ENCODE measurements around the gene NLGN4X. TPM values are rescaled to one million over a fixed set of nuclear protein-coding genes. Genes with fewer than 3 reads are reported as not detected.

Gene NLGN4X
- total RNA-seq, 1 donor from 2014 or later, result 5.9 TPM

DNA sequence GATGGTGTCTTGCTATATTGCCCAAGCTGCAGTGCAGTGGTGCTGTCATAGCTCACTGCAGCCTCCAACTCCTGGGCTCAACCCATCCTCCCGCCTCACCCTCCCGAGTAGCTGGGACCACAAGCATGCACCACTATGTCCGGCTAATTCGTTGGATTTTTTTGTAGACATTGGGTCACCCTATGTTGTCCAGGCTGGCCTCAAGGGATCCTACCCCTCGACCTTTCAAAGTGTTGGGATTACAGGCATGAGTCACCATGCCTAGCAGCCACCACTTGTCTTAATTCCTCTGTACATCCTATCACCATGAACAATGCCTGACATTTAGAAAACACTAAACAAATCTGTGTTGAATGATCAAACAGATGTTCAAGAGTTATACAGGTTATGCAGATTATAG is 76.7 kb downstream of the NLGN4X start:
- DNase-seq (ENCODE audit: low spot score), result no peak

DNA sequence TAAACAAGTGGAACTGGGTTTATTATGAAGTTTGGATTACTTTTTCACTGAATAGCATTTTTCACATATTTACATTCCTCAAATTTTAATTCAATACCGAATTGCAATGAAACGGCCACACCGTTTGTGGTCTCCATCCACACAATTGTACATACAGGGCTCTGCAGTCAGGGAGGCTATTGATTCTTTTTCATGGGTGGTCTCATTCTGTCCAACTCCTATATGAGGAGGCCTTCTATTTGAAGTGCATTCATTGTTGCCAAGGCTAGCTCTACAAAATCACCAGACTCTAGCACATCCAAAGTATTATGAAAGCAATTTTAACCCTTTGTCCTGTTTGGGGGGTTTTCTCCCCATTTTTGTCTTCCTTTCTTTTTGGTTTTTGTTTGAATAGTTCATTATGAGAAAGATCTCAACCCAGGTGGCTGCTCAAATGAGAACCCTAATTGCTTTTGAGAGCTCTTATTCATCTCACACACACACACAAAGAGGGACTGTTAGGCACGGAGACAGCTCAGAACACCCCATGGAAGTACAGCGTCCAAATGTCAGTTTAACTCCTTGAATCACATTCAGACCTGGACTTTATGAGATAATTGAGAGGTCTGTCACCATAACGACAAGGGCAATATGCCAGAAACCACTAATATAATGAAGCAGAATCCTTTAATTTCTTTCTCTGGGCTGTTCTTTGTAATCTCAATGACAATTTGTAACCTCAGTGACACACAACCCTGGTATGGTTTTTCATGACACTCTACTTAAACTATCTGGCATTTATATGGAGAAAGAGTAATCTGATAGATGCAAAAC is 79.4 kb downstream of the NLGN4X start:
- no peak for DNase-seq (ENCODE audit: low spot score)

DNA sequence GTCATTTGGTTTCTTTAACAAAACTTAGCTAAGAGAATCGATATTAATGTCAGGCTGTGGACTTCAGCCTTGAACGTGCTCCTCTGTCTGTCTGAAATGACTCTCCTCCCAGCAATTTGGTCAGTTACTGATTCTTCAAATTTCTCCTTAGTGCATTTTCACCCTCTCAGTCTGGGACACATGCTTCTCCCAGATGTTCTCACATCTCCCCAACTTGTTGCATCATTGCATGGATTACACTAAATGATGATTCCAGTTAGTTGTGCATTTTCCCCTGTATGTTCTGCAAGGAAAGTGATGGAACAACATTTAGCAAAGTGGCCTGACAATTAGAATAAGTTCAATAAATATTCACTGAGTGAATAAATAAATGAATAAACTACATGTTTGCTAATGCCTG is 94.4 kb downstream of the NLGN4X start:
- no peak for DNase-seq (ENCODE audit: low spot score)

DNA sequence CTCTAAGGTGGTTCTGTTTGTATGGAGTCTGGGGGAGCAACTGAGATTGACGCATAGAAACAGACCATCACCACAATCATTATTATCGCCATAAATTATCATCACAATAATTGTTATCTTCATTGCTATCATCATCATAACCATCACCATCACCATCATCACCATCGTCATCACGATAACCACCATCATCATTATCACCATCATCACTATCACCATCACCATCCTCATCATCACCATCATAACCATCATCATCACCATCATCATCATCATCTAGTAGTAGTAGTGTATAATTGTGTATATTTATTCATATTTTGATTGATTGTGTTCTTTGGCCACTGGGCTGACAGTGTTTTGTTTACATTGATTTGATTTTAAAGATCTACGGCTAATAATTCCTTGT is 95.7 kb downstream of the NLGN4X start:
- no peak for DNase-seq (ENCODE audit: low spot score)

DNA sequence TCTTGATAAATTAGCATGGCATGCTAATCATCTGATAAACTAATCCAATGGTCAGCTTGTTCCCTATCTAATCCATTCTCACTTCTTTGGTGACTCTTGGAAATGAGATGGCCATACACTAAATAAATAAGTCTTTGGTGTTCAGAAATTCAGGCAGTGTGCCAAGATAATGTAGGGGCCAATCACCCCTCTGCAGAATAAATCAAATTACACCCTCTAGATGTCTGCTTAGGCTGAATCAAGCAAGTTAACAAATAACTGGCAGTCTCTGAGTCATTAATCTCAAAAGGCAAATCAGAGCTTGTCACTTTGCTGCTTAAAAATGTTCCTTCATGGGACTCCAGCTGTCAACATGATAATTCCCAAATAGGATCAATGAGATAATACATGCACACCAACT is 97.4 kb downstream of the NLGN4X start:
- DNase-seq (ENCODE audit: low spot score), result no peak

DNA sequence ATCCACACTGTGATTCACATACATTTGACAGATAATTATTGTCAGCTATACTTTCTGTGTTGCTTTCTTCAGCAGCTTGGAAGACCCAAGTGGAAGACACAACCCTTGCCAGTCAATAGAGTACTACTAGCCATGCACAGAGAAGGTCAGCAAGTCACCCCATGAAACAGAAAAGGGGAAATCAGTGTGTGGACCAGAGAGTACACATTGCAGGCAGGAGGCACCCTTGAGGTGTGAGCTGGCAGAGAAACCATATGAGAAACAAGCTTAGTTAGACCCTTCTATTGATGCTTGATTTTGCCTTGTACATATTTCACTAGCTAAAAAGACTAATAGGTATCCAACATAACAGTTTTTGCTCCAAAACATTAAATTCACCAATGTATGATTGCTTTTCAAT is 99.5 kb downstream of the NLGN4X start:
- DNase-seq (ENCODE audit: low spot score), result no peak

DNA sequence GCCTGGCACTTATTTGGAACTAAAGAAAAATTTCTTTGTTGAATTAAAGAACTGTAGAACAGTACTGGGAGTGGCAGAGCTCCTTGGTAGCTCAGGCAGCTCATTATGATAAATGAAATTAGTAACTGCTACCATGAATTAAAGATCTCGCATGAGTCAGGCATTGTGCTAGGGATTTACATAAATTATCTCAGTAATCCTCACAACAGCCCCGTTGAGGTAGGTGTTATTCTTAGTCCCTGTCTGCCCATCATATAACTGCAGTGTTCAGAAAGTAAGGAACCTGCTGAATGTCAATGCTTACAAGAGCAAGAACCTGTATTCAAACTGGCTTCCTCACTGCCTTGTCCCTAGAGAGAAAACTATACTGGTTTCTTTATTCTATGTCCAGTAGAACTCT is 108.3 kb downstream of the NLGN4X start:
- DNase-seq (ENCODE audit: low spot score), result no peak

DNA sequence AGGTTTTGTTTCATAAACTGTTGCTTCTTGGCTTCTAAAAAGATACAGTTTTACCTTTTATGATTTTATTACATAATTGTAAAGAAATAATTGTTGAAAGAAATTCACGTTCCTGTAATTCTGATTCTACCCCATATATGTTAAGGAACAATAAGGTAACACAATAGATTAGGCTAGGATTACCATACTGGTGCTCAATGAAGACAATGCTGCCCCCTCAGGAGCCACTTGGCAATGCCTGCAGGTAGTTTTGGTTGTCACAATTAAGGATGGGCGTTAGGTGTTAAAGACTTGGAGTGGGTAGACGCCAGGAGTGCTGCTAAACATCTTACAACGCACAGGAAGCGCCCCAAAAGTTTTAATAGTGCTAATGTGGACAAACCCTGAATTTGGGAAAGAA is 133.2 kb downstream of the NLGN4X start:
- no peak for DNase-seq (ENCODE audit: low spot score)

DNA sequence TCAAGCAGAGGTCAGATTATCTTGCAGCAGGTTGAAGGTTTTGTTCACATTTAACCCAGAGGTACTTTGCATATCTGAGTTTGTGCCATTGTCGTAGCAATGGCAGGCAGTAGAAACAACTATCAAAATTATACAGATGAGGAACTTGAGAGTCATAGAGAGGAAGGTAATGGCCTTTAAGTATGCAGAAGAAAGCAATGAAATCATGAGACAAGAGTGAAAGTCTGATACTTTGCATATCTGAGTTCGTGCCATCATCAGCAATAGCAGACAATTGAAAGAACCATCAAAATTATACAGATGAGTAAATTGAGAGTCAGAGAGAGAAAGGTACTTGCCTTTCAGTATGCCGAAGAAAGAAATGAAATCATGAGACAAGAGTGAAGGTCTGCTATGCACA is 154.1 kb downstream of the NLGN4X start:
- DNase-seq (ENCODE audit: low spot score), result no peak

DNA sequence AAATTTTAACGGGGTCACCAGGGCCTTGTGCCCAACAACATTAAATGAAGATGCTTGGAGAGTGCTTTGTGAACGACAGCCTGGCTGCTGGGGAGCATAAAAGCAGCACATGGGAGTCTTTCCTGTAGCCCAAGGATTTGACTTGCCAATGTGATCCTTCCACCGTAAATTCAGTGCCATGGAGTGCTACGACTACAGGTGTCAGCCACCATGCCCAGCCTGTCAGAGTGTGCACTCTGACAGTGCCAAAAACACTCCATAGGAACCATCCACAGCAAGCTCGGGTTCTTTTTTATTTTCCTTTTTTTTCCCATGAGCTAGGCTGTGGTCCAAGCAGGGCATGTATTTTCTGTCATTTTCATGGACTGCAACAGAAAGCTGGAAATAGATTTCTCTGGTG is 156.9 kb downstream of the NLGN4X start:
- DNase-seq (ENCODE audit: low spot score), result no peak

DNA sequence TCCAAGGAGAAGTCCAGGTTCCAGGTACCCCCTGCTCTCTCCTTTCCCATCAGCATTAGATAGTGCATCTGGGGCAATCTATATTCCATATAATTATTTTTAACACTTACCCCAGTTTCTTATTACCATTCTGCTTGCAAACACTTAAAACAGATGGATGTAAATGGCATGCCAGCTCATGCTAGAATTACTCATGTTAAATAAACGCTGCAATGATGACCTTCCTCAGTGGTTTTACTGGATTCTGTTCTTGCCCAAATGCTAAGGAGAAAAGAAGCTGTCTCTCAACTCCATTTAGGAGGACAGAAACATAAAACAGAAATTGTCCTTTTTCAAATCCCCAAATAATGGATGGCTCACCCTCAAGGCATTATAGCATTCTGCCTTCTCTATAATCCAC is 161.1 kb downstream of the NLGN4X start:
- no peak for DNase-seq (ENCODE audit: low spot score)

DNA sequence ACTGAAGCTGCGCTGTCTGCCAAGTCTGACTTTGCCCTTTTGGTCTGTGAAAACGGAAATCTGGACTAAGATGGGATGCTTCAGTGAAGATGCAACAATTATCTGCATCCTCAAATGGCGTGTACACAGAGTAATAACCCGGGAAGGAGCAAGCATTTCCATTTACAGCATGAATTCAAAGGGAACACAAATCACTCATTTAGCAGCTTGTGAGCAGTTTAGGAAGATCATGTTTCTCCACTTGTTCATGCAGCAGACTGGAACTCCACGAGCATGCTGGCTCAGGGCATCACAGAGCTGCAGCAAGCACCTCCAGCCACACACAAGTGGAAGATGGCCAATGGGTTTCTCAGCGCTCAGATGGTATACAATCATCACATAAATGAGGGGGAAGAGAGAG is 175.5 kb downstream of the NLGN4X start:
- DNase-seq (ENCODE audit: low spot score), result no peak

DNA sequence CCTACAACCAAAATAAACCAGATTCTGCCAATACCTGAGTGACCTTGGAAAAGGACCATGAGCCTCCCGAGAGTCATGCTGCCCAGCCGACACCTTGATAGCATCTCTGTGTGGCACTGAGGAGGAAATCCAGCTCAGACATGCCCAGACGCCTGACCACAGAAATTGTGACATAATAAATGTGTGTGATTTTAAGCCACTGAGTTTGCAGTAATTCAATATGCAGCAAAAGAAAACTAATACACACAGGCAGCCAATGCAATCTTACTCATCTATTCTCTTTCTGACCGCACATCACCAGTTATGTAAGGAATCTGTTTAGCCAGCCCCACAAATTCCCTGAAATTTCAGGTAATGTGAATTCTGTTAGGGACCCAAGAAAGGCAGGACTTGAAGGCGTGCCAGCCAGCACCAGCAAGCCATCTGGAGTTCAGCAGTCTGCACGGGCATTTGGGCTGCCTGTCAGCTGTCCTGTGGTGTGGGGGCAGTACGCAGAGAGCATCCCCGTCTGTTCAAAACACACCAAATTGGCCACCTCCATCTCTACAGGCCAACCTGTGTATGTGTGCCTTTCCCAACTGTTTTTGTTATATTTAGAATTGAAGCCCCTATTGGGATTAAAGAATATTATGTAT is 176.4 kb downstream of the NLGN4X start:
- DNase-seq (ENCODE audit: low spot score), result peak; percentile 48

DNA sequence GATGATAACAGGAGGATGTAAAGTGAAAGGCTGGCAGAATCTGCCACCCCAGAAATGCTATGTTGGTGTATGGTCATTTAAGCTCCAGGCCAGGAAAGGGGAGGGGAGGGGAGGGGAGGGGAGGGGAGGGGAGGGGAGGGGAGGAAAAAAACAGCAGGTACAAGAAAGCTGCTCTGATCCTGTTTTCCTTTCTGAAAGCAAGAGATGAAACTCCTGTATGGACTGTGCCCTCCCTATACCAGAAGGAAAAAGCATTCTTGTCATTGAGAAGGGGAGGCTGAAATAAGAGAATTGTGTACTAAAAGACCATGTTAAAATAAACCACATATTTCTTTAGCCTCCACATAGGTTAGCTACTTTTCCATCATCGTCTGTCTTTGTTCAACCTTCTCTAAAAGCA is 179.5 kb downstream of the NLGN4X start:
- DNase-seq (ENCODE audit: low spot score), result no peak

DNA sequence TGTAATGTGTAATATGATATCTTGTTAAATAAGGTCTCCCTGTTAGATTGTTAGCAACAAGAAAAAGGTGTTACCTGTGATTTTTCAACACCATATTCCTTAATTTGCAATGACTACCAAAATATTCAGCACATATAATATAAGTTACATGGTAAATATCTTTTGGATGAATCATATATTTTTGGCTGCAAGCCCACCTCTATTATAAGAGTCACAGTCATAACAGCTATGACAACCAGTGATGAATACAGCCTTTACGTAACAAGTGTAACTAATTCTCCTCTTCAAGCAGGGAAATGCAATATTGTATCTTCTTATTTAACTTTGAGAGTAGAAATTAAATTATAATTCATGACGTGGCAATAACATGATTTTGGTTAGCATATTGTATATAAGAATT is 187.0 kb downstream of the NLGN4X start:
- no peak for DNase-seq (ENCODE audit: low spot score)

DNA sequence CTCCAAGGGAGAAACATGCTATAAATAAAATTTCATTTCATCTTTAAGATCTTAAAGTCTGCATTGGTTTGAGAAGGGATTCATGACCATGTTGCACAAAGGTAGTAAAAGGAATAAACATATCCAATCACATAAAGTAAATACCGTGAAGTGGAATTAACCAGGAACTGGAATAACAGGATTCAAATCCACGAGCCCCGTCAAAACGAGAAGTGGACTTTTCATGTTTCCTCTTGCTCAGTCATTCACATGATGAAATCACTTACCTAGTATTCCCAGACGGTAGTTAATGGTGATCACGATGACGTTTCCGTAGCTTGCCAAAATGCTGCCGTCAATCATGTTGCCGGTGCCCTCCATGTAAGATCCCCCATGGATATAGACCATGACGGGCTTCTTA is 199.7 kb downstream of the NLGN4X start:
- no peak for DNase-seq (ENCODE audit: low spot score)

DNA sequence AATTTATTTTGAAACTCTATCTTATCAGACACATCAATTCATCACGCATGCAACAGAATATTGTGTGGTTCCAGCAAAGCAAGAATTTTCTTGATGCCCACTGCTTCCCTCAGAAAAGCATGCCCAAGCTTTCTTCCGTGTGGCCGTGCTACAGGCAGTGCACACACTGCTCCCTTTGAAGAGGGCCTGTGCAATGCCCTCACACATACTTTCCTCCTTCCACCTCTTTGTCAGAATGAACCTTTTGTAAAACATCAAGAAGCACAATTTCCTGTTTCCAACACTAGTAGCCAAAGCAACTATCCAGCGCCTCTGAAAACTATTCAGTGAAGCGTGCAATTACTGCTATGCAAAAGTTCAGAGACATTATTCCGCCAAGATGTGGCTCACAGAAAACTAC is 201.7 kb downstream of the NLGN4X start:
- no peak for DNase-seq (ENCODE audit: low spot score)

DNA sequence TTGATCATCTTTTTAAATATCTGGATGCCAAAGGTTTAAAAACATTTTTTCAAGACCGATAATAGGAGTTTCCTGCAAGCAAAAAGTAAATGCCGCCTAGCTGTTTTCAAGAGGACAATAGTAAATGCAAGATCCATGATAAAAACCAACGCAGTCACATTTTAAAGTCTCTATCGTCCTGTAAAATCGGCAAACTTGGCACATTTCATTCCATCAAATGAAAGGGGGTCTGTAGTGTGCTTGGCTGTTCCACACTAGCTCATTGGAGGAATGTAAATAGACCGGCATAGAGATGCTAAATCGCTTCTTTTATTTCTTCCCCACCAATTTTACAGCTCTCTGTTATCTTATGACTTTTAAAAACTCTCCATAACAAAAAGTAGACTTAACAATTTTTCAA is 202.2 kb downstream of the NLGN4X start:
- no peak for DNase-seq (ENCODE audit: low spot score)

DNA sequence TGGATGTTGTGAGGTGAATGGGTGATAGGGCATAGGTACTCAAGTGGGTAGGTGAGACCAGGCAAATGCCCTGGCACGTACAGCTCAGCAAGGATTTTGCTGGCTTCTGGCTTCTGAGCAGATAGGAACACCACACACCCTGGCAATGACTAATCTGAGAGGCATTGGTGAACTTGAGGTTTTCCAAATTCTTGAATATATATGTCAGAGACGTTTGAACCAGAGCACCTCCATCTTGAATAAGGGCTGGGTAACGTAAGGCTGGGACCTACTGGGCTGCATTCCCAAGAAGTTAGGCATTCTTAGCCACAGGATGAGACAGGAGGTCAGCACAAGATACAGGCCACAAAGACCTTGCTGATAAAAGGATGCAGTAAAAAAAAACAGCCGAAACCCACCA is 204.5 kb downstream of the NLGN4X start:
- DNase-seq (ENCODE audit: low spot score), result no peak

DNA sequence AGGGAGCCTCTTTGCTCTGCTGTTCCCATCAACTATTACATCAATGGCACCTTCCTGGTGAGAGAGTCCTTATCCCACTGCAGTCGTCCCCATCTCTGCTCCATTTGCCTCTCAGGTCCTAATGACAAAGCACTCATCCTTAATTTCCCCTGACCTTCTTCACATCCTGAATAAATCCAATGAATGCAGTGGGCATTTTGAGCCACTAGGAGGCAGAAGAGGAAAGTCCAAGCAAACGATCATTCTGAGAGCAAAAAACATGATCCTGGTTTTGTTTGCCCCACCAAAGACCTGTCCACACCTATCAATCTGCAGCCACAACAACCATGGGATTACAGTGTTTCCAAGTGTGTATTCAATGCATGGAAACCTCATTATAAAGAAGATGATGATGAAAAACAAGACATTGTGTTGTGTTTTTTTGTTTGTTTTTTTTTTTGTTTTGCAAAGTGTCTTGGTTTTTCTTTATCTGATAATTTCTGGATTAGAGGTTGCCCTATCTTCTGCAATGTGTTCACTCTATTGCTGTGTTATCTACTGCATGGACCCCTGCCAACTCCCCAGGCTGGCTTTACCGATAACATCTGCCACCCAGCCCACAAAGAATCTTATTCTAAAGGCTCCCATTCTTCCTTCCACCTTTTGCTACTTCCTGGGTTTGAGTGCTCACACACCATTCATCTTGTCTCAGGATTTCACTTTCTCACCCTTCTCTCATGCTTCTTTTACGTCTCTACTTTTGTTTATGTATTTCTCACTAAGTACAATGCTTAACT is 207.2 kb downstream of the NLGN4X start:
- DNase-seq (ENCODE audit: low spot score), result no peak

DNA sequence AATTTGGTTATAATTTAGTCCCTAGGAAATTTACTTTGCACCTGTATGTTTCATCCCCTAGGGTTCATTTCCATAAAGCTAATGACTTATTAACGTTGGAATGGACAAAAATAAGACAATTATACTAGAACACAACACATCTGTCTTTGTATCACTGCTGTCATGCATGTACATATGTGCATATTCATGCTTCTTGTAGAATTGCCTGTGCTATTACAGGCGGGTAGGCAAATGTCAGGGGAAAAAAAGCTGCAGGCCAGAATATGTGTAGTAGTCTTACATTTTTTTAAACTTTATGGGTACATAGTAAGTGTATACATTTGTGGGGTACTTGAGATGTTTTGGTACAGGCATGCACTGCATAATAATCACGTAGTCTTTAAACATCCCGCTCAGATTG is 209.6 kb downstream of the NLGN4X start:
- no peak for DNase-seq (ENCODE audit: low spot score)

DNA sequence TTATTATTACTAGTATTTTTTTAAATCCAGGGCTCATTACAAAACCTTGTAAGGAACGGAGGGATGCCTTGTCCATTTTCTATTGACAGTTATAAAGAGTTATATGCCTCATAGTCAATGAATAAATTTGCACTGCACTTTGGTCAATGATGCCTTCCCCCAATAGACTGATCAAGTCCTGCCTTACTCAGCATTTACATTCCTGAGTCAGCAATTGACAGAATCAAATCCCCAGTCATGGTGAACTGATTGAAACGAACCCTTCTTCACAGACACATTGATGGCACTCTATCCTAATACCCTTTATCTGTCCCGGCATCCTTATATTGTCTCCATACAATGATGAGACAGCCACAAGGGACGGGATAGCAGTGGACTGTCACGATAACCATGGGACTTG is 213.2 kb downstream of the NLGN4X start:
- DNase-seq (ENCODE audit: low spot score), result no peak

DNA sequence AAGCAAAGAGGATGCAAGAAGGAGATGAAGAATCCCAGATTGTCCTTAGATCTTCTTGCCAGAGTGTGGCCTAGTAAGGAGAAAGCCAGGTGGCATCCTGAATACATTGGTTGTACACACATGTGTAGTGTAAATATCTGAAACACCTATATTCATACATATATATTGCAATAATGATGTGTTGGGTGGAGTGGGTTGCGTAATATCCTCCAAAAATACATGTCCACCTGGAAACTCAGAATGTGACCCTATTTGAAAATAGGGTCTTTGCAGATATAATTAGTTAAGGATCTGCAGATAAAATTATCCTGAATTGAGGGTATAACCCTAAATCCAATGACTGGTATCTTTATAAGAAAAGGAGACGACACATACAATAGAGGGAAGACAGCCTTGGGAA is 216.3 kb downstream of the NLGN4X start:
- DNase-seq (ENCODE audit: low spot score), result no peak

Data from ureter (tissue), 1 donor.